Measurements from ENCODE around the gene TTLL7.

DNA sequence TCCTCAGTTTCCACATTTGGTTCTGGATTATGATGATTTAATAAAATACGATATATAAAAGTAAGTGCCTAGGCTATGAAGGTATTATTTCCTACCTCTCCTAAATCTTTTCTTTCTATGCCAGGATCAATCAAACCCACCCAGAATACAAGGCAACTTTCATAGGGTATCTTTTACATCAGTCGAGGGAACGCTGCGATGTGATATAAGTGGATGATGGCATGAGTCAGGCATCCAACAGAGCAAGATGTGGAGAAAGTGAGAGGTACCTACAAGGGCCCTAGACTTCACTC lies 781 bp downstream of the TTLL7 start:
- TF ChIP-seq EZH2 (IDR thresholded peaks at IDR 0.05; ENCODE audit: borderline replicate concordance, insufficient read depth, low read depth, low read length, poor library complexity, severe bottlenecking): no peak
- TF ChIP-seq, protein P1, sequence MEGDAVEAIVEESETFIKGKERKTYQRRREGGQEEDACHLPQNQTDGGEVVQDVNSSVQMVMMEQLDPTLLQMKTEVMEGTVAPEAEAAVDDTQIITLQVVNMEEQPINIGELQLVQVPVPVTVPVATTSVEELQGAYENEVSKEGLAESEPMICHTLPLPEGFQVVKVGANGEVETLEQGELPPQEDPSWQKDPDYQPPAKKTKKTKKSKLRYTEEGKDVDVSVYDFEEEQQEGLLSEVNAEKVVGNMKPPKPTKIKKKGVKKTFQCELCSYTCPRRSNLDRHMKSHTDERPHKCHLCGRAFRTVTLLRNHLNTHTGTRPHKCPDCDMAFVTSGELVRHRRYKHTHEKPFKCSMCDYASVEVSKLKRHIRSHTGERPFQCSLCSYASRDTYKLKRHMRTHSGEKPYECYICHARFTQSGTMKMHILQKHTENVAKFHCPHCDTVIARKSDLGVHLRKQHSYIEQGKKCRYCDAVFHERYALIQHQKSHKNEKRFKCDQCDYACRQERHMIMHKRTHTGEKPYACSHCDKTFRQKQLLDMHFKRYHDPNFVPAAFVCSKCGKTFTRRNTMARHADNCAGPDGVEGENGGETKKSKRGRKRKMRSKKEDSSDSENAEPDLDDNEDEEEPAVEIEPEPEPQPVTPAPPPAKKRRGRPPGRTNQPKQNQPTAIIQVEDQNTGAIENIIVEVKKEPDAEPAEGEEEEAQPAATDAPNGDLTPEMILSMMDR (IDR thresholded peaks at IDR 0.05): no peak

Data from B cell (primary cell).